Measurements from ENCODE around the gene IGF1R.

IGF1R gene

DNA sequence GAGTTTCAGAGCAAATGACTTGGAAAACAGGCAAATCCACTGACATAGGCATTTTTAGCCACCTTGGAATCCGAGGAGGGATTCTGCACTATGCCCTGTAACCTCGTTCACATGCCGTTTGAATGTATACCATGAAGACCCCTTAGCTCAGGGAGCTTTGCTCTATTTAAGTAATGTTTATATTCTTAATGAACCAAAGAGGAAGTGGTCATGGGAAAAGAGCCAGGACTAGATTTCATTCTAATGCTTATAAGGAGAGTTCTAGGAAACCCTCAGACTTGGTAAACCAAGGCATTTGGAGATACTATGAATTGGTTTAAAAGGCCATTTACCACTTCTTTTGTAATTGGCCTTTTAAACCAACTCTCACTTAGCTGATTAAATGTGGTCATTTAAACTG, 178.9 kb downstream of the IGF1R start:
- Histone ChIP-seq H3K36me3 (no peaks in the 10 kb centered on the region), H3K27ac (peak overlapping the region; percentile 67), H3K27me3 (no peaks in the 10 kb centered on the region), H3K4me3 (ENCODE audit: low read depth in 1 of 2, low read length in 1 of 2) (peak overlapping the region in 1 of 2 experiments; percentile 12), H3K9me3 (peaks cover 3% of the 10 kb centered on the region), H3K4me1 (ENCODE audit: control insufficient read depth in 1 of 2, insufficient read depth in 1 of 2, low read depth in 1 of 2, low read length in 1 of 2) (peaks cover 24 to 36% of the 10 kb centered on the region in 2 experiments)
- TF ChIP-seq, protein P1, sequence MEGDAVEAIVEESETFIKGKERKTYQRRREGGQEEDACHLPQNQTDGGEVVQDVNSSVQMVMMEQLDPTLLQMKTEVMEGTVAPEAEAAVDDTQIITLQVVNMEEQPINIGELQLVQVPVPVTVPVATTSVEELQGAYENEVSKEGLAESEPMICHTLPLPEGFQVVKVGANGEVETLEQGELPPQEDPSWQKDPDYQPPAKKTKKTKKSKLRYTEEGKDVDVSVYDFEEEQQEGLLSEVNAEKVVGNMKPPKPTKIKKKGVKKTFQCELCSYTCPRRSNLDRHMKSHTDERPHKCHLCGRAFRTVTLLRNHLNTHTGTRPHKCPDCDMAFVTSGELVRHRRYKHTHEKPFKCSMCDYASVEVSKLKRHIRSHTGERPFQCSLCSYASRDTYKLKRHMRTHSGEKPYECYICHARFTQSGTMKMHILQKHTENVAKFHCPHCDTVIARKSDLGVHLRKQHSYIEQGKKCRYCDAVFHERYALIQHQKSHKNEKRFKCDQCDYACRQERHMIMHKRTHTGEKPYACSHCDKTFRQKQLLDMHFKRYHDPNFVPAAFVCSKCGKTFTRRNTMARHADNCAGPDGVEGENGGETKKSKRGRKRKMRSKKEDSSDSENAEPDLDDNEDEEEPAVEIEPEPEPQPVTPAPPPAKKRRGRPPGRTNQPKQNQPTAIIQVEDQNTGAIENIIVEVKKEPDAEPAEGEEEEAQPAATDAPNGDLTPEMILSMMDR (IDR thresholded peaks at IDR 0.05): no peak

DNA sequence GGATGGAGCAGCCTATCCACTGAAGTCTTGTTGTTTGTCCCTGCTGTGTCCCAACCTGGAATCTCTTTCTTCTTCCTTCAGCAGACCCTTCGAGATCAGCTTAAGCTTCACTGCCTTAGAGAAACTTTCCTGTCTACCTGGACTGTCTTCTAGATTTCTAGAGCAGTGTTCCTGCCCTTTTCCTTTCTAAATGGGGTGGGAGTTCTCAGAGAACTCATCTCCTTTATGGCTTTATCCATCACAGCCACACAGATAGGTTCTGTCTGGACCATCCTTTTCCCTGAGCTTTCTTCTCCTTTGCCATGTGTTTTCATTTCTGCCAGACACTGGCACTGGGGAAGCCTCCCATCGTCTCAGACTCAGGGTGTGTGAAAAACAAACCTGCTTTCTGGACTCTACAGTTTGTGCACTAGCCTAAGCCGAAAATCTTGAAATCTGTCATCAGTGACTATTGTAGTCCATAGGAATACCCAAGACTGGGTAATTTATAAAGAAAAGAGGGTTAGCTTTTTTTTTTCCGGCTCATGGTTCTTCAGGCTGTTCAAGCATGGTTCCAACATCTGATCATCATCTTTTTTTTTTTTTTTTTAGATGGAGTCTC, 181.8 kb downstream of the IGF1R start:
- Histone ChIP-seq H3K9me3 (peaks cover 3% of the 10 kb centered on the region), H3K27me3 (no peaks in the 10 kb centered on the region), H3K4me1 (ENCODE audit: control insufficient read depth in 1 of 2, insufficient read depth in 1 of 2, low read depth in 1 of 2, low read length in 1 of 2) (peaks cover 14 to 19% of the 10 kb centered on the region in 2 experiments), H3K27ac (no peak overlapping the region), H3K36me3 (no peaks in the 10 kb centered on the region), H3K4me3 (ENCODE audit: low read depth in 1 of 2, low read length in 1 of 2) (no peak overlapping the region)
- TF ChIP-seq, protein P1 (IDR thresholded peaks at IDR 0.05): no peak

DNA sequence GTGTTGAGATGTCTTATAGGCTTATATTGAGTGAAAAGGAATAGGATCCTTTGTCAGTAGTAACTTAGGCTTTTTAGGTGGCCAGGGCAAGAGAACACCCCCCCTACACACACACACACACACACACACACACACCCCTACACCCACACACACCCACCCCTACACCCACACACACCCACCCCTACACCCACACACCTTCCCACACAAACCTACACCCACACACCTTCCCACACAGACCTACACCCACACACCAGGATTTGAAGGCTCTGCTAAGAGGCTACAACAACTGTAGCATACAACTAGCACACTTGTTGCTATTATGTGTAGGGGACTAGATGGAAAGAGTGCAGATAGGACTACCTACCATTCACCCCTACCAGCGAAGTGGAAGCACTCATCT, 186.6 kb downstream of the IGF1R start:
- Histone ChIP-seq H3K27ac (peak overlapping the region; percentile 53), H3K9me3 (peaks cover 3% of the 10 kb centered on the region), H3K4me1 (ENCODE audit: control insufficient read depth in 1 of 2, insufficient read depth in 1 of 2, low read depth in 1 of 2, low read length in 1 of 2) (peaks cover 16 to 21% of the 10 kb centered on the region in 2 experiments), H3K4me3 (ENCODE audit: low read depth in 1 of 2, low read length in 1 of 2) (no peak overlapping the region), H3K36me3 (no peaks in the 10 kb centered on the region), H3K27me3 (no peaks in the 10 kb centered on the region)
- TF ChIP-seq, protein P1 (IDR thresholded peaks at IDR 0.05): no peak

DNA sequence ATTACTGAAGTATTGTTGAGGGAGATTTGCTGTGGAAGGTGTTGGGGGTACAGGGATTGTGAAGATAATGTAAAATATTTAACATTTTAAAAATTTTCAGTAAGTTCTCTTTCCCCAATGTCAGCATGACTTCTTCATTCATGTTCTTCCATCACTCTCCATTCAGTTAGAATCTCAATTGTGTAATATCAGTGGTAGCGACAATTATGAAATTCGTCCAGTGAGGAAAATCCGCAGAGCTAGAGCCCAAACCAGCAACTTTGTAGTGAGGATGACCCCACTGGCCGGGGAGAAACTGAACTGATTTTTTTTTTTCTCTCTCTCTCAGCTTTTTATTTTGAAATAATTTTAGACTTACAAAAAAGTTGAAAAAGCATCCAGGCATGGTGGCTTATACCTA, 187.5 kb downstream of the IGF1R start:
- H3K36me3 ChIP-seq: no peaks in the 10 kb centered on the region
- TF ChIP-seq, protein P1 (IDR thresholded peaks at IDR 0.05): no peak
- H3K4me1 ChIP-seq (ENCODE audit: control insufficient read depth in 1 of 2, insufficient read depth in 1 of 2, low read depth in 1 of 2, low read length in 1 of 2): peaks cover 16 to 22% of the 10 kb centered on the region in 2 experiments
- no peak overlapping the region for H3K4me3 ChIP-seq (ENCODE audit: low read depth in 1 of 2, low read length in 1 of 2)
- H3K27me3 ChIP-seq: no peaks in the 10 kb centered on the region
- no peaks in the 10 kb centered on the region for H3K9me3 ChIP-seq
- H3K27ac ChIP-seq: peak overlapping the region; percentile 53

DNA sequence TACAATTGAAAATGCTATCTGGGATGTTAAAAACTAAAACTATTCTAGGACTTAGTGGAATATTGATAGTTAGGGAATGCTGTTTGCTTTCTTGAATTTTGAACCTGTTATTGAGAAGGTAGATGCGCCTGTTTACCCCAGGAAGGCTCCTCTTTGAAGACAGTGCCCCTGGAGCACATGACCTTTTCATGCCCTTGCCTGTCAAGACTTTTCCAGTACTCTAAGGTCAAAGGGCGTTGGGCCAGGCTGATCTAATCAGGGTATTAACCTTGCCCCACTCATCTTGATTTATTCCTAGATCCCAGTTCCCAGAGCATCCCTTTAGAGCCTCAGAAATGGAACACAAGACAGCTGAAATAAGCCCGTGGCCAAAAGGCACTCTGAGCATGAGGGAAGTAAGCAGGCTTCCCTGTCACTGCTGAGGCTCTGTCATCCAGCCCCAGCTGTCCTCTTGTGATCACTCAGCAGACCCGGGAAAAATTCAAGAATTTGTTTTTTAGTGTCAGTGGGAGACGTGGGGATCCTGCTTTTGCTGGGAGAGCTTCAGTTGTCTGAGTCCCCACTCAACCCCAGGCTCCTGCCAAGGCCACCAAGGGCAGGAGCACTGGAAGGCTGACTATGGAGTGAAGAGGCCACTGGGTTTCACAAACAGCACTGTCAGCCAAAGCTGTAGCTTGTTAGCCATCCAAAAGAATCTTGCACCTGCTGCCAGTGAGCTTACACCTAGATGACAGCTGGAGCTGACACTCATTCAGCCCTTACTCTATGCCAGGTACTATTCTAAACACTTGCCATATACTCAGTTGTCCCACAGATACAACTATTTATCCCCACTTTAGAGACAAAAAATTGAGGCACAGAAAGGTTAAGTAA, 190.3 kb downstream of the IGF1R start:
- no peak overlapping the region for H3K4me3 ChIP-seq (ENCODE audit: low read depth in 1 of 2, low read length in 1 of 2)
- H3K27ac ChIP-seq: peak overlapping the region; percentile 21
- no peaks in the 10 kb centered on the region for H3K9me3 ChIP-seq
- peaks cover 42 to 49% of the 10 kb centered on the region in 2 experiments for H3K4me1 ChIP-seq (ENCODE audit: control insufficient read depth in 1 of 2, insufficient read depth in 1 of 2, low read depth in 1 of 2, low read length in 1 of 2)
- no peaks in the 10 kb centered on the region for H3K27me3 ChIP-seq
- no peaks in the 10 kb centered on the region for H3K36me3 ChIP-seq
- TF ChIP-seq, protein P1 (IDR thresholded peaks at IDR 0.05): no peak

All from neutrophil (primary cell).